ENCODE measurements around the gene LSG1.

Gene LSG1

GRCh38 chr3:194696702-194697101 lies 24.7 kb upstream of the LSG1 start:
- DNase-seq (ENCODE audit: low read depth) = no peak
- no peak overlapping the region for H3K4me3 ChIP-seq (ENCODE audit: low read length)

GRCh38 chr3:194691481-194692283 lies 19.7 kb upstream of the LSG1 start:
- no peak overlapping the region for H3K4me3 ChIP-seq (ENCODE audit: low read length)
- no peak for DNase-seq (ENCODE audit: low read depth)
- no peak for TF ChIP-seq CTCF (conservative IDR thresholded peaks at IDR 0.05; ENCODE audit: low read length)

More at GRCh38 chr3:194696702-194697101, 24.7 kb upstream of the LSG1 start:
- TF ChIP-seq CTCF (conservative IDR thresholded peaks at IDR 0.05; ENCODE audit: low read length) = no peak

GRCh38 chr3:194690501-194691372 lies 18.7 kb upstream of the LSG1 start:
- no peak for DNase-seq (ENCODE audit: low read depth)
- no peak for TF ChIP-seq CTCF (conservative IDR thresholded peaks at IDR 0.05; ENCODE audit: low read length)

GRCh38 chr3:194689493-194689944 lies 17.5 kb upstream of the LSG1 start:
- no peak for TF ChIP-seq CTCF (conservative IDR thresholded peaks at IDR 0.05; ENCODE audit: low read length)
- H3K4me3 ChIP-seq (ENCODE audit: low read length) = peak overlapping the region; percentile 45
- DNase-seq (ENCODE audit: low read depth) = peak; percentile 85

More at GRCh38 chr3:194690501-194691372, 18.7 kb upstream of the LSG1 start:
- no peak overlapping the region for H3K4me3 ChIP-seq (ENCODE audit: low read length)

- H3K4me3 ChIP-seq (ENCODE audit: low read length) = peak overlapping the region; percentile 45
- TF ChIP-seq CTCF (conservative IDR thresholded peaks at IDR 0.05; ENCODE audit: low read length) = no peak
- no peak for DNase-seq (ENCODE audit: low read depth)
Observed at GRCh38 chr3:194688946-194689345, 17.0 kb upstream of the LSG1 start.

GRCh38 chr3:194688200-194688740 lies 16.3 kb upstream of the LSG1 start:
- no peak for TF ChIP-seq CTCF (conservative IDR thresholded peaks at IDR 0.05; ENCODE audit: low read length)
- DNase-seq (ENCODE audit: low read depth) = no peak
- peak overlapping the region; percentile 83 for H3K4me3 ChIP-seq (ENCODE audit: low read length)

Data from AG10803 (cell line).